ENCODE results near the gene PRDM16.

- TF ChIP-seq POLR2AphosphoS5 (IDR thresholded peaks at IDR 0.05; ENCODE audit: low read depth, low read length) (no peak), TCF7L2 (IDR thresholded peaks at IDR 0.05; ENCODE audit: low read depth, low read length) (no peak), CTCF (IDR thresholded peaks at IDR 0.05) (no peak), SIN3A (IDR thresholded peaks at IDR 0.05; ENCODE audit: borderline replicate concordance, insufficient read depth, low read depth, low read length) (no peak)
Observed at GRCh38 chr1:3033790-3034090, 35.3 kb upstream of the PRDM16 start.
